GM13977 (cell line): ENCODE data around the gene TRIM2.
"Not testable (repeated sequence)": the region's sequence is repeated elsewhere in the genome, so short reads cannot be mapped to it uniquely, and the experiment has no call there.

Experiments
- DNase-seq: peaks from one replicate; pipeline ENCODE4 v3.0.0; 2012; ENCODE audit warnings: low spot score
- CTCF ChIP-seq: IDR thresholded peaks from 2 replicates; pipeline ENCODE4 v1.5.1; 2012; ENCODE audit warnings: mild to moderate bottlenecking, control low read depth; ENCODE audit not compliant: insufficient read depth; ENCODE audit errors: extremely low read depth, missing control alignments
- in situ Hi-C: fragments of 300-500 bp; cut with MboI; formaldehyde crosslinking; loops from one replicate; pipeline ENCODE4 v1.12.0; 2022; ENCODE audit warnings: low sequenced_read_pairs, low pct_unique_long_range_greater_than_20kb, mixed read lengths, inconsistent platforms; ENCODE audit not compliant: unreplicated experiment

The TRIM2 gene

GRCh38 chr4:153186046-153186728 is 18.1 kb upstream of the TRIM2 start:
- no peak for DNase-seq
- in situ Hi-C loops: no loop called here
- no peak for TF ChIP-seq CTCF

- no peak for TF ChIP-seq CTCF
- no peak for DNase-seq
- in situ Hi-C loops: no loop called here
Measured at GRCh38 chr4:153189016-153189801, 15.0 kb upstream of the TRIM2 start.

GRCh38 chr4:153191795-153192363 is 12.4 kb upstream of the TRIM2 start:
- in situ Hi-C loops: no loop called here
- no peak for DNase-seq
- no peak for TF ChIP-seq CTCF

GRCh38 chr4:153197301-153197700 is 6.9 kb upstream of the TRIM2 start:
- no peak for DNase-seq
- TF ChIP-seq CTCF: no peak
- in situ Hi-C loops: no loop called here

- TF ChIP-seq CTCF: no peak
- no peak for DNase-seq
- in situ Hi-C loops: no loop called here
Measured at GRCh38 chr4:153198719-153199118, 5.5 kb upstream of the TRIM2 start.

GRCh38 chr4:153203746-153204145 is 497 bp upstream of the TRIM2 start:
- DNase-seq, in situ Hi-C loops: not testable (repeated sequence)
